NT2/D1 (cell line): ENCODE measurements around the gene SDR42E2.
"Not testable (repeated sequence)": the region's sequence is repeated elsewhere in the genome, so short reads cannot be mapped to it uniquely, and the experiment has no call there.

Experiments used
- DNase-seq: peaks from one replicate; pipeline ENCODE4 v3.0.0-alpha.2; 2011; ENCODE audit warnings: low read depth, low spot score
- H3K27me3 ChIP-seq: 2 replicates; pipeline ENCODE4 v1.6.0; 2011; ENCODE audit warnings: mild to moderate bottlenecking; ENCODE audit not compliant: insufficient read length, insufficient read depth
- H3K36me3 ChIP-seq: 2 replicates; pipeline ENCODE4 v1.6.1; 2011; ENCODE audit warnings: mild to moderate bottlenecking, low read length, mixed read lengths; ENCODE audit not compliant: insufficient read depth, insufficient read length
- H3K4me1 ChIP-seq: 2 replicates; pipeline ENCODE4 v1.5.1; 2011; ENCODE audit not compliant: insufficient read depth, insufficient read length
- H3K4me3 ChIP-seq: 2 replicates; pipeline ENCODE4 v1.5.1; 2011; ENCODE audit warnings: low read depth; ENCODE audit not compliant: insufficient read length
- H3K9ac ChIP-seq: 2 replicates; pipeline ENCODE4 v1.6.0; 2011; ENCODE audit warnings: low read depth; ENCODE audit not compliant: insufficient read length
- H3K9me3 ChIP-seq: 2 replicates; pipeline ENCODE4 v1.5.1; 2011; ENCODE audit warnings: mild to moderate bottlenecking, low read length; ENCODE audit not compliant: insufficient read depth
- SUZ12 ChIP-seq: IDR thresholded peaks from 2 replicates; pipeline ENCODE4 v1.6.1; 2011; ENCODE audit not compliant: insufficient read length, insufficient read depth; ENCODE audit errors: extremely low read depth
- YY1 ChIP-seq: IDR thresholded peaks from 2 replicates; pipeline ENCODE4 v1.6.1; 2011; ENCODE audit not compliant: insufficient read length, insufficient read depth
- ZNF274 ChIP-seq: IDR thresholded peaks from 2 replicates; pipeline ENCODE4 v1.6.1; 2011; ENCODE audit warnings: mild to moderate bottlenecking, low read depth, low read length

Gene SDR42E2

DNA sequence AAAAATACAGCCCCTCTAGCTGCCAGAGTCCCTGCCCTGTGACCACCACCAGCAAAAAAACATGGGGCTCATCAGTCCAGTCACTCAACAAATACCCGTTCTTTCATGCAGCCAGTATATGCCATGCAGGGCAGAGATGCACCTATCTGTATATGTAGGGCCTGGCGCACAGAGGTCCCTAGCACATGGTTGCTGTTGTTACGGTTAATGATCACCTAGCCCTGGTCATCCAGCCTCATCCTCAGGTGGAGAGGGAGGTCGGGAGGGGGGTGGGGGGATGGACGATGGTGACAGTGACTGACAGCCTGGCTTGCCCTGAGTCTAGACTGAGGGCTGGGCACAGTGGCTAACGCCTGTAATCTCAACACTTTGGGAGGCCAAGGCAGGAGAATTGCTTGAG lies 1.5 kb downstream of the SDR42E2 start:
- Histone ChIP-seq H3K9me3 (peaks cover 8% of the 10 kb centered on the region; the same call in 1 of the 2 replicates), H3K36me3 (no peaks in the 10 kb centered on the region), H3K27me3 (peaks cover 49% of the 10 kb centered on the region), H3K9ac (no peak overlapping the region), H3K4me1 (no peaks in the 10 kb centered on the region), H3K4me3 (no peak overlapping the region)
- DNase-seq = no peak
- no peak for TF ChIP-seq YY1

DNA sequence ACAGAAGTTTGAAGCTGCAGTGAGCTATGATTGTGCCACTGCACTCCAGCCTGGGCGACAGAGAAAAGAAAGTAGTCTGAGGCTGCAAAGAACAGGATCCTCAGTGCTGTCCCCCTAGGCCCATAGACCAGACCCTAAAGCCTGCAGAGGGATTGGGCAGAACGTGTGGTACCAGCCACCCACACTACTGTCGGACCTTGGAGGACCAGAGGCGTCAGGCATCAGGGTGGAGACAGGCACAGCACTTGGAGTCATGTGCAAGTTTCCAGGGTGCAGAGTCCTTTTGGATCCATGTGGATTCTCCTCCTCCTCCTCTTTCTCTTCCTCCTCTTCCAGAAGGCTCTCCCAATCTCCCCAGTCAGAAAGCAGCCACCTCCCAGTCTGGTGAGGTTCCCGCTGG lies 2.2 kb downstream of the SDR42E2 start:
- no peak for DNase-seq
- Histone ChIP-seq H3K9me3 (peaks cover 8% of the 10 kb centered on the region; the same call in 1 of the 2 replicates), H3K9ac (no peak overlapping the region), H3K27me3 (peaks cover 49% of the 10 kb centered on the region), H3K4me3 (no peak overlapping the region), H3K4me1 (no peaks in the 10 kb centered on the region), H3K36me3 (no peaks in the 10 kb centered on the region)
- TF ChIP-seq SUZ12 (no peak), ZNF274 (no peak), YY1 (no peak)

DNA sequence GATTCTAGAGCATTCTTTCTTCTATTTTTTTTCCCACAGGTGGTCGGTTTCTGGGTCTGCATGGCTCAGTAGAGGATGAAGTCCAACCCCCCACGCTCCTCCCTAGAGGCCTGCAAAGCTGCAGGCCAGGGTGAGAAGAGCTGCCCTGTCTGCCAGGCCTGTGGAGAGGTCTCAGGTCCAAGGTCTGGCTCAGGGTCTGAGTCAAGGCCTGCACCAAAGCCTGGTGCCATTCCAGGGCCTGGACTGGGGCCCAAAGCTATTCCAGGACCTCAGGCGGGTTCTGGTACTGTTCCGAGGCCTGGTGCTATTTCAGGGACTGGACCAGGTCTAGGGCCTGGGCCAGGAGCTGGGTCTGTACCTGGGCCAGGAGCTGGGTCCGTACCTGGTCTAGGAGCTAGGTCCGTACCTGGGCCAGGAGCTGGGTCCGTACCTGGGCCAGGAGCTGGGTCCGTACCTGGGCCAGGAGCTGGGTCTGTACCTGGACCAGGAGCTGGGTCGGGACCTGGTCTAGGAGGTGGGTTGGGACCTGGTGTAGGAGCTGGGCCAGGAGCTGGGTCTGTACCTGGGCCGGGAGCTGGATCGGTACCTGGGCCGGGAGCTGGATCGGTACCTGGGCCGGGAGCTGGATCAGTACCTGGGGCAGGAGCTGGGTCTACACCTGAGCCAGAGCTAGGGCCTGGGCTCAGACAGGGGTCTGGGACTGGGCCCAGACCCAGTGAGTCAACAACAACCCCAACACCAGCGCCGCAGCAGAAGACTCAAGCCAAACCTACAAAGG lies 3.4 kb downstream of the SDR42E2 start:
- Histone ChIP-seq H3K9ac (no peak overlapping the region), H3K27me3 (peaks cover 38% of the 10 kb centered on the region), H3K36me3 (no peaks in the 10 kb centered on the region), H3K4me3 (no peak overlapping the region), H3K9me3 (peaks cover 8% of the 10 kb centered on the region; the same call in 1 of the 2 replicates), H3K4me1 (no peaks in the 10 kb centered on the region)
- DNase-seq = no peak
- TF ChIP-seq SUZ12 = no peak
- TF ChIP-seq YY1 = no peak
- TF ChIP-seq ZNF274 = no peak

DNA sequence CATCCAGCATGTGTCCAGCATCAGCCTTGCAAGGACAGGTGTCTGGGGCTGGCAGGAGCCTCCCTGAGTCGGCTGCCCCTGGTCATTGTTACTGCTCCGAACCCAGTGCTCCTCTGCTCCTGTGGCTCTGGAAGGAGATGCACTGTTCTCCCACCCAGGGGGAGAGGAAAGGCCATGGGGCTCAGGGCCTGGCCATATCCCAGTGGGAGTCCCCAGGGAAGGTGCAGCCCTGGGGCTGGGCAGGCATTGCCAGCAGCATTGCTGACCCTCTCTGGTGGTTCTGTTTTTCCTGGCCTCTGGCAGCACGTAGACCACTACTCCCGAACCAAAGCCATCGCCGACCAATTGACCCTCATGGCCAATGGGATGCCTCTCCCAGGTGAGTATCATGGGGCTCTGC lies 9.6 kb downstream of the SDR42E2 start:
- Histone ChIP-seq H3K27me3 (no peaks in the 10 kb centered on the region), H3K4me1 (no peaks in the 10 kb centered on the region), H3K9ac (no peak overlapping the region), H3K4me3 (no peak overlapping the region), H3K36me3 (no peaks in the 10 kb centered on the region), H3K9me3 (peaks cover under 1% of the 10 kb centered on the region; the same call in 1 of the 2 replicates)
- TF ChIP-seq ZNF274 (no peak), SUZ12 (no peak), YY1 (no peak)
- DNase-seq = no peak

DNA sequence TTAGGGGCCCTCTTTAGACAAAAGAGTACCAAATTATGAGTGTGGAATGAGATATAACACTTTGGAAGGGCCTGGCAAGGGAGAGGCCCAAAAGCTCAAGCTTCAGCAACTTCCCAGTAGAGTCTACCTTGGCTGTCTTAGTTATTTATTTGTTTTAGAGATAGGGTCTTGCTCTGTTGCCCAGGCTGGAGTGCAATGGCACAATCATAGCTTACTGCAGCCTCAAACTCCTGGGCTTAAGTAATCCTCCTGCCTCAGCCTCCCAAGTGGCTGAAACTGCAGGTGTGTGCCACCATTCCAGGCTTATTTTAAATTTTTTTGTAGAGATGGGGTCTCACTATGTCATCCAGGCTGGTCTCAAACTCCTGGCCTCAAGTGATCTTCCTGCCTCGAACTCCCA lies 10.3 kb downstream of the SDR42E2 start:
- H3K4me1 ChIP-seq, H3K9ac ChIP-seq, H3K9me3 ChIP-seq, H3K36me3 ChIP-seq, DNase-seq, H3K4me3 ChIP-seq, H3K27me3 ChIP-seq: not testable (repeated sequence)

DNA sequence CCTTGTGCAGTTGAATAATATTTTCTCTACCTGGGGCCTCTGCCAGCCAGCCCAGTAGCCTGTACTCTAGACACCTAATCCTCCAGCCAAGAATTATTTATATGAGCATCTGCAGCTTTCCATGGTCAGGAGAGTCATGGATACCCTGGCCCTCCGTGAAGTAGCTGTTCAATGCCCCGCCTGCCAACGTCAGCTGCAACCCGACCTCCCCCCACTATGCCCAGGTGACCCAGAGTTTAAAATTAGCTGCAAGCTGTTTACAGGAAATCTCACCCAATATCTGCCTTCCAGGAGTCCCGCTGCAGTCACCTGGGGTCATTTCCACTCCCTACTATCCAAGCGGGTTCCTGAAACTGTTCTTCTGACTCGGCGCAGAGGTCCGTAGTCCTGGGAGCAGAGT lies 12.3 kb downstream of the SDR42E2 start:
- H3K36me3 ChIP-seq = no peaks in the 10 kb centered on the region
- H3K9ac ChIP-seq = no peak overlapping the region
- no peak for TF ChIP-seq ZNF274
- no peak for TF ChIP-seq SUZ12
- no peak for TF ChIP-seq YY1
- DNase-seq = no peak
- no peaks in the 10 kb centered on the region for H3K9me3 ChIP-seq
- no peaks in the 10 kb centered on the region for H3K27me3 ChIP-seq
- H3K4me3 ChIP-seq = no peak overlapping the region
- no peaks in the 10 kb centered on the region for H3K4me1 ChIP-seq

DNA sequence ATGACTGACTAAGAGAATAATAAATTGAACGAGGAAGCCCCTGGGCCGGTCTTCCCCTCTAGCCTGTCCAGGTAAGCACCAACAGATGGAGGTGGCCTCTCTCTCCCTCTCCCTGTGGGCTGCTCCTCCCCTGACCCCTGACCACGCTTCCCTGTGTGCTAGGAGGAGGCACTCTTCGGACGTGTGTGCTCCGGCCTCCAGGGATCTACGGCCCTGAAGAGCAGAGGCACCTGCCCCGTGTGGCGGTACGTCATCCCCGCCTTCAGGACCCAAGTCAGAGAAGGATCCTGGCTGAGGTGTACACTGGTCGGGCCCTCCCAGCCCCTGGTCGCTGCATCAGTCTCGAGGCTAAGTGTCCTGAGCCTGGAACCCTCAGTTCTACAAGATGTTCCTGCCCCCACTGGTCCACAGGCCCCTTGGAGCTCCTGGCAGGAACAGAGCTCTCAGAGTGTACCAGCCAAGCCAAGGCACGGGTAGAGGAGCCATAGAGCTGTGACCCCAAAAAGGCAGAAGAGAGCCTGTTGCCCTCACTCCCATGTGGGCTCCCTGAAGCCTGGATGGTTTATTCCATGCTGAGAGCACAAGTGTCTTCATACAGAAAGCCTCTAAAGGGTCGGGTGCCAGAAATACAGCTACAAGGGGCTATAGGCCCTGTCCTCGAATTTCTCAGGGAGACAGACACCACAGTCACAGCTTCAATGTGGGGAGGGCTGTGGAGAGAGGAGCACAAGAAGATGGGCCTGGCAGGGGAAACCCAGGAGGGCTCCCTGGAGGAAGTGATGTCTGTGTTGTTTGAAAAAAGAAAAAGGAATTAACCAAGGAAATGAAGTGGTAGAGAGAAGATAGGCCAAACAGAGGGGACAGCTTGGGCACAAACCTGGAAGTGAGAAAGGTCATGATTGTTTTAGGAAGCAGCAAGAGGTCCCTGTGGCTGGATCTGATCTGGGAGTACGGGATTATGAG lies 15.9 kb downstream of the SDR42E2 start:
- H3K4me1 ChIP-seq = no peaks in the 10 kb centered on the region
- H3K9me3 ChIP-seq = peaks cover 8% of the 10 kb centered on the region; the same call in 1 of the 2 replicates
- no peak for TF ChIP-seq ZNF274
- TF ChIP-seq YY1 = no peak
- TF ChIP-seq SUZ12 = no peak
- H3K9ac ChIP-seq = no peak overlapping the region
- no peaks in the 10 kb centered on the region for H3K36me3 ChIP-seq
- H3K4me3 ChIP-seq = no peak overlapping the region
- no peak for DNase-seq
- no peaks in the 10 kb centered on the region for H3K27me3 ChIP-seq
